Measurements from ENCODE around the gene NECTIN2. TPM values are rescaled to one million over a fixed set of nuclear protein-coding genes. Genes with fewer than 3 reads are reported as not detected.

The NECTIN2 gene
- total RNA-seq, 1 experiment from 2014 or later: 115 TPM

DNA sequence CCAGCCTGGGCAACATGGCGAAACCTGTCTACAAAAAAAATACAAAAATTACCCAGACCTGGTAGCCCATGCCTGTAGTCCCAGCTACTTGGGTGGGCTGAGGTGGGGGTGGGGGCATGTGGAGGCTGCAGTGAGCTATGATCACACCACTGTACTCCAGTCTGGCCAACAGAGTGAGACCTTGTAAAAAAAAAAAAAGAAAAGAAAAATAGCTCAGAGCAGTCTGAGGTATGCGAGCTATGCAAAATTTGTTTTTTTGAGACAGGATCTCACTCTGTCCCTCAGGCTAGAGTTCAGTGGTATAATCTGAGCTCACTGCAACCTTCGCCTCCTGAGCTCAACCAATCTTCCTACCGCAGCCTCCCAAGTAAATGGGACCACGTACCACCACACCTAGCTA, 37.8 kb downstream of the NECTIN2 start:
- Histone ChIP-seq H3K9me2 (ENCODE audit: insufficient read depth) (no peaks in the 10 kb centered on the region), H3K4me1 (replicated peaks; ENCODE audit: insufficient read depth) (peaks cover 4% of the 10 kb centered on the region), H3K9me3 (ENCODE audit: insufficient read depth, low read depth) (no peaks in the 10 kb centered on the region), H3K27me3 (ENCODE audit: insufficient read depth, low read depth) (no peaks in the 10 kb centered on the region), H3F3A (ENCODE audit: insufficient read depth, low read depth) (peaks cover 3% of the 10 kb centered on the region; the same call in 1 of the 2 replicates), H3K36me3 (ENCODE audit: low read depth) (no peaks in the 10 kb centered on the region; the same call in 1 of the 2 replicates), H3K4me2 (no peak overlapping the region), H3K79me2 (ENCODE audit: low read depth) (no peaks in the 10 kb centered on the region), H3K27ac (no peak overlapping the region), H2AFZ (no peak overlapping the region), H4K20me1 (ENCODE audit: insufficient read depth) (no peaks in the 10 kb centered on the region), H3K4me3 (no peak overlapping the region)
- intact Hi-C loops (cut with micrococcal nuclease; ENCODE audit: unreplicated experiment): no loop called here
- no peak for DNase-seq
- ChIA-PET CTCF (interaction anchor here (0.7 kb wide), 1 partner anchor 20 kb away, joined by 3 read pairs; no protein-coding TSS in a partner anchor), POLR2A (ENCODE audit: unreplicated experiment) (interaction anchor here (0.6 kb wide), 1 partner anchor 296 kb away, joined by 3 read pairs; no protein-coding TSS in a partner anchor)
- TF ChIP-seq, protein P1, sequence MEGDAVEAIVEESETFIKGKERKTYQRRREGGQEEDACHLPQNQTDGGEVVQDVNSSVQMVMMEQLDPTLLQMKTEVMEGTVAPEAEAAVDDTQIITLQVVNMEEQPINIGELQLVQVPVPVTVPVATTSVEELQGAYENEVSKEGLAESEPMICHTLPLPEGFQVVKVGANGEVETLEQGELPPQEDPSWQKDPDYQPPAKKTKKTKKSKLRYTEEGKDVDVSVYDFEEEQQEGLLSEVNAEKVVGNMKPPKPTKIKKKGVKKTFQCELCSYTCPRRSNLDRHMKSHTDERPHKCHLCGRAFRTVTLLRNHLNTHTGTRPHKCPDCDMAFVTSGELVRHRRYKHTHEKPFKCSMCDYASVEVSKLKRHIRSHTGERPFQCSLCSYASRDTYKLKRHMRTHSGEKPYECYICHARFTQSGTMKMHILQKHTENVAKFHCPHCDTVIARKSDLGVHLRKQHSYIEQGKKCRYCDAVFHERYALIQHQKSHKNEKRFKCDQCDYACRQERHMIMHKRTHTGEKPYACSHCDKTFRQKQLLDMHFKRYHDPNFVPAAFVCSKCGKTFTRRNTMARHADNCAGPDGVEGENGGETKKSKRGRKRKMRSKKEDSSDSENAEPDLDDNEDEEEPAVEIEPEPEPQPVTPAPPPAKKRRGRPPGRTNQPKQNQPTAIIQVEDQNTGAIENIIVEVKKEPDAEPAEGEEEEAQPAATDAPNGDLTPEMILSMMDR (conservative IDR thresholded peaks at IDR 0.05): no peak
- TF ChIP-seq EZH2 (IDR thresholded peaks at IDR 0.05; ENCODE audit: low read depth): no peak
- no TSS peak for BruUV-seq (replicated peaks)

DNA sequence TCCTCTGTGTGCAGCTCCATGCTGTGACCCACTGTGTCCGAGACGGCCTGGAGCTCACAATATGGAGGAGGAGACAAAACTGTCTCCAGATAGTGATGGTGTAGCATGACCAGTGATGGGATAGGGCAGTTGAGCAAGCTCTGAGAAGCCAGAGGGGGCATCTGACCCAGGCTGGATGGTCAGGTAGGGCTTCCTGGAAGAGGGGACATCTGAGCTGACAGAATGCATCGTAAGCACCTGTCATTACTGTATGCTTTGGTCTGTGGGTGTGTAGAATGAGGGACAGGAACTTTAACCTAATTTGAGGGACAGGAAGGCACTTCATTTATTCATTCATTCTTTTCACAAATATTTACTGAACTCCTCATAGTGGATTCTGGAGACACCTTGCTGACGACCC, 38.5 kb downstream of the NECTIN2 start:
- POLR2A ChIA-PET (ENCODE audit: unreplicated experiment): interaction anchor here (0.6 kb wide), 1 partner anchor 297 kb away, joined by 3 read pairs; no protein-coding TSS in a partner anchor
- CTCF ChIA-PET: no interaction called here

DNA sequence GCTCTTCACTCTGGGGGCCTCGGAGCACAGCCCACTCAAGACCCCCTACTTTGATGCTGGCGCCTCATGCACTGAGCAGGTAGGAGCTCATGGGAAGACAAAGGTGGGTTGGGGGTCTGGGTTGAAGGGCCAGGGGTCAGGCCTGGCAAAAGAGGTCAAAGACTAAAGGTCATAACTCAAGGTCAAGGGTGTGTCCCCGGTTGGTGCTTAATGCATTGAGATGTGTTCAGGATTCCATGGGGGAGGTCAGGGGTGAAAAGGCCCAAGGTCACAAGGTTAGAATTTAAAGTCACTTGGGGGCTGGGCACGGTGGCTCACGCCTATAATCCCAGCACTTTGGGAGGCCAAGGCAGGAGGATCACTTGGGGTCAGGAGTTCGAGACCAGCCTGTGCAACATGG, 40.0 kb downstream of the NECTIN2 start:
- ChIA-PET CTCF (interaction anchor here (0.6 to 0.7 kb wide), 2 partner anchors 14 to 102 kb away, joined by 3 to 8 read pairs; no protein-coding TSS in a partner anchor), POLR2A (ENCODE audit: unreplicated experiment) (interaction anchor here (0.6 kb wide), 1 partner anchor 20 kb away, joined by 18 read pairs; the partner anchor contains the start of gene APOE)
- no peak overlapping the region for H3K4me3 ChIP-seq
- no peak overlapping the region for H2AFZ ChIP-seq
- H3K79me2 ChIP-seq (ENCODE audit: low read depth): peaks cover under 1% of the 10 kb centered on the region; the same call in 1 of the 2 replicates
- no peak for DNase-seq
- no peaks in the 10 kb centered on the region for H3K9me3 ChIP-seq (ENCODE audit: insufficient read depth, low read depth)
- H3K27ac ChIP-seq: no peak overlapping the region
- peaks cover 18% of the 10 kb centered on the region for H3F3A ChIP-seq (ENCODE audit: insufficient read depth, low read depth)
- H3K4me2 ChIP-seq: no peak overlapping the region
- no peaks in the 10 kb centered on the region for H4K20me1 ChIP-seq (ENCODE audit: insufficient read depth)
- intact Hi-C loops (cut with micrococcal nuclease; ENCODE audit: unreplicated experiment): no loop called here
- BruUV-seq (replicated peaks): no TSS peak
- no peaks in the 10 kb centered on the region for H3K9me2 ChIP-seq (ENCODE audit: insufficient read depth)
- H3K27me3 ChIP-seq (ENCODE audit: insufficient read depth, low read depth): no peaks in the 10 kb centered on the region
- peaks cover 11% of the 10 kb centered on the region for H3K4me1 ChIP-seq (replicated peaks; ENCODE audit: insufficient read depth)
- no peaks in the 10 kb centered on the region; the same call in 1 of the 2 replicates for H3K36me3 ChIP-seq (ENCODE audit: low read depth)
- TF ChIP-seq, protein P1 (conservative IDR thresholded peaks at IDR 0.05): no peak
- no peak for TF ChIP-seq EZH2 (IDR thresholded peaks at IDR 0.05; ENCODE audit: low read depth)

More for the DNA sequence above, 38.5 kb downstream of the NECTIN2 start:
- intact Hi-C loops (cut with micrococcal nuclease; ENCODE audit: unreplicated experiment): no loop called here
- H4K20me1 ChIP-seq (ENCODE audit: insufficient read depth): no peaks in the 10 kb centered on the region
- H3K4me3 ChIP-seq: no peak overlapping the region
- H3K4me1 ChIP-seq (replicated peaks; ENCODE audit: insufficient read depth): peaks cover 7% of the 10 kb centered on the region
- H3K9me2 ChIP-seq (ENCODE audit: insufficient read depth): no peaks in the 10 kb centered on the region
- peaks cover 9% of the 10 kb centered on the region for H3F3A ChIP-seq (ENCODE audit: insufficient read depth, low read depth)
- no peaks in the 10 kb centered on the region for H3K79me2 ChIP-seq (ENCODE audit: low read depth)
- DNase-seq: no peak
- no peaks in the 10 kb centered on the region for H3K9me3 ChIP-seq (ENCODE audit: insufficient read depth, low read depth)
- no peaks in the 10 kb centered on the region for H3K27me3 ChIP-seq (ENCODE audit: insufficient read depth, low read depth)
- no peak for TF ChIP-seq EZH2 (IDR thresholded peaks at IDR 0.05; ENCODE audit: low read depth)
- TF ChIP-seq, protein P1 (conservative IDR thresholded peaks at IDR 0.05): no peak
- no peaks in the 10 kb centered on the region; the same call in 1 of the 2 replicates for H3K36me3 ChIP-seq (ENCODE audit: low read depth)
- no TSS peak for BruUV-seq (replicated peaks)
- H2AFZ ChIP-seq: no peak overlapping the region
- no peak overlapping the region for H3K27ac ChIP-seq
- H3K4me2 ChIP-seq: no peak overlapping the region
